ENCODE measurements around the gene GGA1. TPM values are rescaled to one million over a fixed set of nuclear protein-coding genes. Genes with fewer than 3 reads are reported as not detected.
A peak's percentile ranks its signal among the peaks of the same experiment; 100 is the strongest.
"Not testable (repeated sequence)": the region's sequence is repeated elsewhere in the genome, so short reads cannot be mapped to it uniquely, and the experiment has no call there.

The GGA1 gene
- total and polyA plus RNA-seq, 2 donors: 29.3 to 45.4 TPM

DNA sequence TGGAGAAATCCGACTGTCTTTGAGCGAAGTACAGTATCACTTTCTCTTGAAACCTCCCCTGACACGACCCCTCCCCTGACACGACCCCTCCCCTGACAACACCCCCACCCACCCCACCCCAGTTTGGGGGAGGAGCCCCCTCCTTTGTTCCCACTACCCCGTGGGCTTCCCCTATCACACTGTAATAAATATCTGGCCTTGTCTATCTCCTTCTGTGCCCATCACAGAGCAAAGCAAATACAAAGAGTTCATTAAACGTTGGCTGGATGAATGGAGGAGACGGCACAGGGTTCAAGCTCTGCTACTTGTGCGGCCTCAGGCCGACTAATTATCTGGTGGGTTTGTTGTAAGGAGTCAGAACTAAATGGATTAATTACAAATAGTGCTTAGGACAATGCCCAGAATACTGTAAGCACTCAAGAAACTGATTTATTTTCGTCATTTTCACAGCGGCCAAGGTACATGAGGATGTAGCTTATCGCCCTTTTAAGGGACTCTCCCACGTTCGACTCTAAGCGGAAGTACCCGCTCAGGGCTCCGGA lies 628 bp upstream of the GGA1 start:
- H3K27ac ChIP-seq (ENCODE audit: low read depth): peak overlapping the region; percentile 93
- H3K36me3 ChIP-seq (ENCODE audit: insufficient read depth): no peaks in the 10 kb centered on the region
- H3K4me1 ChIP-seq (ENCODE audit: insufficient read depth): no peaks in the 10 kb centered on the region
- DNase-seq (ENCODE audit: extremely low spot score): no peak
- WGBS: 2% methylated on average over 17 of the region's 17 CpGs
- peak overlapping the region; percentile 83 for H3K4me3 ChIP-seq (ENCODE audit: low read depth, low read length)

DNA sequence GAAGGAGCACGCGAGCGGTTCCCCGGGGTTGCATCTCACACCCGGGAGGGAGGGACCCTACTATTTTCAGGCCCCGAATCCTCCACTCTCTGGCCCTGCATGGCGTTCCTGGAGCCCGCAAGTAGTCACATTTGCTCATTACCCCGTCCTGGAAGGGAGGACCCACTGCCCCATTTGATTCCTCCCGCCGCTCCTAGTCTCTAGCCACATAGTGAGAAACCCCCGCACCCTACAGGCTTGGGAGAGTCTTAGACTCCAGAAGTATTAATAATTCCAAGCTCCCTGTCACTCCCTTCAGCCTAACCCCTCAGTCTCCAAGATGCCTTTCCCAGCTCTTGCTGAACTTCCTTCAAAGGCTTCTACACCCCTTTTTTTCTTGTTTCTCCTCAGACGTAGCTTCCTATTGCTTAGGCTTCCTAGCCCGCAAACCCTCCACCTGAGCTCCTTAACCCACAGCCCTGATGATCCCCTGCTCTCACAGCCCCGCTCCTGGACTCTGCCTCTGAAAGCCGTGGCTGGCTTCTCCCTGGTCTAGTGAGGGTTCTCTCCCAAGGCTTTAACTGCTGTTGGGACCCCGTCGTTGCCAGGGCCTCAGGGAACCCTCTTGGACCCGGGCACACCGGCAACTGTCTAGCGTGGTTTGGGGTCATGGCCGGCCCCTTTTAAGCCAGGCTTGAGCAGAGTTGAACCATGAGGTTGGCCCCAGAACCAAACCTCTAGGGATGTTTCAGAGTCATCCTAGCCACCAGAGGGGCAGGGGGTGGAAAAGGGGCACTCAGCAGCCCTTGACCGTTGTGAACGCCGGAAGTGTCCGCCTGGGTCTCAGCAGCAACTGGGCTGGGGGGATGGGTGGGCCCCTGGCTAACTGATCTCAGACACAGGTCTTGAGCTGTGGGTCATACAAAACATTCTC lies 862 bp downstream of the GGA1 start:
- H3K36me3 ChIP-seq (ENCODE audit: insufficient read depth): no peaks in the 10 kb centered on the region
- peak overlapping the region; percentile 93 for H3K27ac ChIP-seq (ENCODE audit: low read depth)
- no peaks in the 10 kb centered on the region for H3K4me1 ChIP-seq (ENCODE audit: insufficient read depth)
- WGBS: 11% methylated on average over 26 of the region's 26 CpGs
- DNase-seq (ENCODE audit: extremely low spot score): no peak
- H3K4me3 ChIP-seq (ENCODE audit: low read depth, low read length): peak overlapping the region; percentile 83

DNA sequence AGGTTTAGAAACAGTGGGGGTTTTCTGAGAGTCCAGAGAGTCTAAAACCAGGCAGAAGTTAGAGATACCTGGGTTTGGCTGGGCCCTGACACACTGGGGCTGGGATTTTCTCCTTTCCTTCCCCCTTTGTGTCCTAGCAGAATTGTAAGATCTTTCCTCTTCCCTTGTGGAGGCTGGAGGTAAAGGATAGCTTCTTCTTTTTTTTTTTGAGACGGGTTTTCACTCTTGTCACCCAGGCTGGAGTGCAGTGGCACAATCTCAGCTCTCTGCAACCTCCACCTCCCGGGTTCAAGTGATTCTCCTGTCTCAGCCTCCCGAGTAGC lies 1.5 kb downstream of the GGA1 start:
- H3K27ac ChIP-seq (ENCODE audit: low read depth); H3K36me3 ChIP-seq (ENCODE audit: insufficient read depth); H3K4me1 ChIP-seq (ENCODE audit: insufficient read depth); DNase-seq (ENCODE audit: extremely low spot score); H3K4me3 ChIP-seq (ENCODE audit: low read depth, low read length): not testable (repeated sequence)
- WGBS: 82% methylated on average over 3 of the region's 3 CpGs

DNA sequence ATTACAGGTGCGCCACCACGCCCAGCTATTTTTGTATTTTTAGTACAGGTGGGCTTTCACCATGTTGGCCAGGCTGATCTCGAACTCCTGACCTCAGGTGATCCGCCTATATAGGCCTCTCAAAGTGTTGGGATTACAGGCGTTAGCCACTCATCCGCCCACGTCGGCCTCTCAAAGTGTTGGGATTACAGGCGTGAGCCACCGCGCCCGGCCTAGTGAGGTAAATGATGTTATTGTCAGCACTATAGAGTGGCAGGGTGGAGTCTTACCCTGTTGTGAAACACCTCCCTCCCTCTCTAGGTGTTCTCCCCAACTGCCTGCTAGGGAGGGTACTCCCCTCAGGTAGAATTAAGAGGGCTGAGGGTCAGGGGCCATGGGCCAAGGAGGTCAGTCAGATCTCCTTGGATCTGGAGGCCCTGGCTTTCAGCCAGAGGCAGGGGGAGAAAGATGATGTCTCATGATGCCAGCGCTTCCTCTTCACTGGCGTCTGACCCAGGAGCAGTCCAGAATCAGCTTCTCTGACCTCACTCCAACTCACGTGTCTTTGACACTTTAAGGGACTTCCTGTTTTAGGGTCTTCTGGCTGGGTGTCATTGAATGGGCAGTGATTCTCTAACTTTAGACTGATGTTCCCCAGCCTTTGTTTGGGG lies 2.0 kb downstream of the GGA1 start:
- Histone ChIP-seq H3K4me1 (ENCODE audit: insufficient read depth) (no peaks in the 10 kb centered on the region), H3K27ac (ENCODE audit: low read depth) (no peak overlapping the region), H3K4me3 (ENCODE audit: low read depth, low read length) (no peak overlapping the region), H3K36me3 (ENCODE audit: insufficient read depth) (no peaks in the 10 kb centered on the region)
- 84% methylated on average over 15 of the region's 15 CpGs for WGBS
- no peak for DNase-seq (ENCODE audit: extremely low spot score)

DNA sequence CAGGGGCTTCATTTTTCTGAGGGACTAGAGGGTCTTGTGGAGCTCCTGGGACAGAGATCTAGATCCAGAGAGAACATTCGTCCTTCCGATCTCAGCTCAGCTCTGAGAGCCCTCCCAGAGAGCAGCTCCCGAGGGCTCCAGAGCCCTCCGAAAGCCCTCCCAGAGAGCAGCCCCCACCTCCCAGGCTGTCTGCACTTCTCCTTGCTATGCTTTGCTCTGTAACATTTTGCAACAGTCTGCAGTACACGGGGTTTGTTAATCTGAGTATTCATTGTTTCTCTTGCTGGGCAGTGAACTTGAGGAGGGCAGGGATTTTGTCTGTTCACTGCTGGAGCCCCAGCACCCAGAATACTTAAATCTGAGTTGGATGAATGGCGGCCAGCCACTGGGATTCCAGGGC lies 2.6 kb downstream of the GGA1 start:
- no peak overlapping the region for H3K27ac ChIP-seq (ENCODE audit: low read depth)
- H3K4me1 ChIP-seq (ENCODE audit: insufficient read depth): no peaks in the 10 kb centered on the region
- H3K4me3 ChIP-seq (ENCODE audit: low read depth, low read length): no peak overlapping the region
- no peaks in the 10 kb centered on the region for H3K36me3 ChIP-seq (ENCODE audit: insufficient read depth)
- DNase-seq (ENCODE audit: extremely low spot score): no peak
- WGBS: 76% methylated on average over 6 of the region's 6 CpGs

DNA sequence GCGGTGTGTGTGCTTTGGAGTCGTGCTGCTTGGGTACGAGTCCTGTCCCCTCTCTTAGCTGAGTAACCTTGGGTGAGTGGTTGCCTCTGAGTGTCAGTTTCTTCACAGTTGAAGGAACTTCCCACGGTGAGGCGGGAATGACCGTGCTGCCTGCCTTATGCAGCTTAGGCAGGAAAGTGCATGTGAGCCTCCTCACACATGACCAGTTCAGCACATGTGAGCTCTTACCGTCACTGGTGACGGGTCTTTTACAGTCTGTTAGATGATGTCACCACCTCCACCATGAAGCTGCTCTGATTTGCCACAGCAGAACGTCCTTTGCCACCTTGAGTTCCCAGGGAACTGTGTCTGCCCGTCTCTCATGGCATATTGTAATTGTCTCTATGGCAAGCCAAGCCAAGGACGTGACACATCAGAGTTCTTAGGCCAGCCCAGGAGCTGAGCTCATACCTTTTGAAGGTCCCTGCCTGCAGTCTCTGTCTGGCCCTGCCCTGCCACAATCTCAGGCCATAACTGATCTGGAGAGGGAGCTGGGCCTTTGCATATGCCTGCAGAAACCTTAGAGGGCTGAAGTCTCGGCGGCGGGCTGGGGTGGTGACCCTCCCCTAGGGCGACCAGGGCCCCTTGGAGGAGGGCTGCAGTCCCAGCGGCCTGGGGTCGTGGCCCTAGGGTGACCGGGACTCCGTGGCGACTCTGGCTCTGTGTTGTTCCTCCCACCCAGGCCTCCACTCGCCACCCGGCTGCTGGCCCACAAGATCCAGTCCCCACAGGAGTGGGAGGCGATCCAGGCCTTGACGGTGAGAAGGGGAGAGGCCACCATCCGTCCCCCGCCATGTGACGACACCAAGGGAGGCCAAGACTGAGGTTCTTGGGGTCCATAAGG lies 7.8 kb downstream of the GGA1 start:
- Histone ChIP-seq H3K36me3 (ENCODE audit: insufficient read depth) (no peaks in the 10 kb centered on the region), H3K4me1 (ENCODE audit: insufficient read depth) (no peaks in the 10 kb centered on the region), H3K4me3 (ENCODE audit: low read depth, low read length) (no peak overlapping the region), H3K27ac (ENCODE audit: low read depth) (no peak overlapping the region)
- no peak for DNase-seq (ENCODE audit: extremely low spot score)
- WGBS: 91% methylated on average over 27 of the region's 27 CpGs

DNA sequence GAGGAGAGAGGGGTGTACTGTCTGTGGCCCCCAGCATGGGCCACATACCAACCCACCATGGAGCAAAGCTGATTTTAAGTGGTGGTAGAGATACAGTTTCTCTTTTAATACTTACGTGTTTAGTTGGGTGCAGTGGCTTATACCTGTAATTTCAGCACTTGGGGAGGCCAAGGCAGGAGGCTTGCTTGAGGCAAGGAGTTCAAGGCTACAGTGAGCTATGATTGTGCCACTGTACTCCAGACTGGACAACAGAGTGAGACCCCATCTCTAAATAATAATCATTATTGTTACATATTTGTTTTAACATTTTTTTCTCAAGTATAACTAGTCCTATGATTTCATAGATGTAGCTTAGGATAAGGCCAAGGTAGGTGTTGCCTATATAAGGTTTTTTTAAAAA lies 8.8 kb downstream of the GGA1 start:
- H3K4me1 ChIP-seq (ENCODE audit: insufficient read depth): no peaks in the 10 kb centered on the region
- 94% methylated on average over 1 of the region's 1 CpG for WGBS
- H3K27ac ChIP-seq (ENCODE audit: low read depth): no peak overlapping the region
- H3K4me3 ChIP-seq (ENCODE audit: low read depth, low read length): no peak overlapping the region
- DNase-seq (ENCODE audit: extremely low spot score): no peak
- no peaks in the 10 kb centered on the region for H3K36me3 ChIP-seq (ENCODE audit: insufficient read depth)

DNA sequence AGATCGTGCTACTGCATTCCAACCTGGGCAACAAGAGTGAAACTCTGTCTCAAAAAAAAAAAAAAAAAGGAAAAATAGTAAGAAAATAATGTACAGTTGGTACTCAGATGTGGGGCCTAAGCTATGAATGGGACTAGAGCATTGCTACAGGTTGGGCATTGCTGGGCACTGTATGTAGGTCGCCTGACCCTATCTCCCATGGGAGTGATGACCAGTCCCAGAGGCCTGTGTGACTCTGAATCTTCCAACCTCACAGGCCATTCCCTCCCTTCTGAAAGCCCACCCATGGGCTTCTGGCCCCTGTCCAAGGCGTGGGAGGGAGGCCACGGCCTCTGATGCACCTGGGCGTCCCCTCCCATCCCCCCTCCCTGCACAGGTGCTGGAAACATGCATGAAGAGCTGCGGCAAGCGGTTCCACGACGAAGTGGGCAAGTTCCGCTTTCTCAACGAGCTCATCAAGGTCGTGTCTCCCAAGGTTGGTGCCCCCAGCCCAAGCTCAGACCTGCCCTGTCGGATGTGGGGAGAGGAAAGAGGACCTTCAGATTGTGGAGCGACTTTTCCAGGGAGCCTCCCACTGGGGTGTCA lies 9.5 kb downstream of the GGA1 start:
- Histone ChIP-seq H3K4me3 (ENCODE audit: low read depth, low read length) (no peak overlapping the region), H3K27ac (ENCODE audit: low read depth) (no peak overlapping the region), H3K4me1 (ENCODE audit: insufficient read depth) (no peaks in the 10 kb centered on the region), H3K36me3 (ENCODE audit: insufficient read depth) (no peaks in the 10 kb centered on the region)
- WGBS: 91% methylated on average over 14 of the region's 14 CpGs
- DNase-seq (ENCODE audit: extremely low spot score): no peak

DNA sequence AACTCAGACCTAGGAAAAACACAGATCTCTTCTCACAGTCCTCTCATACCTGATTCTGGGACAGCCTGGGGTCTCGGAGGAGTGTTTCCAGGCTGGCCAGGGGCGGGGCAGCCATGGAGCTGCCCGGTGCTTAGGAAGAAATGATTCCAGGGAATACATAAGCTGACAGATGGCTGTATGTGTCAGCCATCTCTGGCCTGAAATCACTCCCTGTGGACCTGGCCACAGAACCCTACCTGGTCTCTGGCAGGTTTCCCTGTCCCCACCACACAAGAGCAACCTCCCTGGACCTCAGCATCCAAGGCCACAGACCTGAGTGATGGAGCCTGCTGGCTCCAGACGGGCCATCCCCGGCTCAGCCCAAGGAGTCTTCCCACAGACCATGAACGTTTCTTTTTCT lies 10.0 kb downstream of the GGA1 start:
- 86% methylated on average over 6 of the region's 6 CpGs for WGBS
- H3K36me3 ChIP-seq (ENCODE audit: insufficient read depth): no peaks in the 10 kb centered on the region
- H3K4me3 ChIP-seq (ENCODE audit: low read depth, low read length): no peak overlapping the region
- no peak overlapping the region for H3K27ac ChIP-seq (ENCODE audit: low read depth)
- no peak for DNase-seq (ENCODE audit: extremely low spot score)
- H3K4me1 ChIP-seq (ENCODE audit: insufficient read depth): no peaks in the 10 kb centered on the region

DNA sequence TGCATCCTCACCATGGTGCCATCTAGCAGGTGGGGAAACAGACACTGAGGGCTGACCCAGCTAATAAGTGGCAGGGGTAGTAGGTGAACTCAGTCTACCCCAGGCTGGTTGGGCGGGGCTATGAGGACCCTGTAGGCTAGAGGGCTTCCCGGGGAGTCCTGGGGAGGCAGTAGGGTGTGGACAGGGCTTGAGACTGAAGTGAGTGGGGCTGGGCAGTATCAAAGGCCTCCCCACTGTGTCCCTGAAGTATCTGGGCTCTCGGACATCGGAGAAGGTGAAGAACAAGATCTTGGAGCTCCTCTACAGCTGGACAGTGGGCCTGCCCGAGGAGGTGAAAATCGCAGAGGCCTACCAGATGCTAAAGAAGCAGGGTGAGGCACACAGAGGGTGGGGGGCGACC lies 11.4 kb downstream of the GGA1 start:
- DNase-seq (ENCODE audit: extremely low spot score): no peak
- Histone ChIP-seq H3K27ac (ENCODE audit: low read depth) (no peak overlapping the region), H3K4me3 (ENCODE audit: low read depth, low read length) (no peak overlapping the region), H3K4me1 (ENCODE audit: insufficient read depth) (no peaks in the 10 kb centered on the region), H3K36me3 (ENCODE audit: insufficient read depth) (no peaks in the 10 kb centered on the region)
- 84% methylated on average over 7 of the region's 7 CpGs for WGBS

DNA sequence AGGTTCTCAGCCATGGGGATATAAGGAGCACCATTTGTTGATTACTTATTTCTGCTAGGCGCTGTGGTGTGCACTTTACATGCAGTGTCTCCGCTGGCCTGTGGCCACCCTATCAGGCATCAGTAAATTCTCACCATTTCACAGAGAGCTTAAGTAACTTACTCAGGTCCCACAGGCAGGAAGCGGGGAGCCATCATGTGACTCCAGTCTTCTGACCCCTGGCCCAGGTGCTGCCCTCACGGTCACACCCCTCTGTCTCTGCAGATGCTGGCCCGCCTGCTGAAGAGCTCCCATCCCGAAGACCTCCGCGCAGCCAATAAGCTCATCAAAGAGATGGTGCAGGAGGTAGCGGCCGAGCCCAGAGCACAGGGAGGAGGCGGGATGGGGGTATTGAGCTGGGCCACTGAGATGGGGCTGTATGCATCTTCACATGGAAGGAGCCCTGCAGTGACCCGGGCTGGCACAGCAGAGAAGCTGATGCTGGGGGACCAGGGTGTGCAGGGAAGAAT lies 12.8 kb downstream of the GGA1 start:
- WGBS: 90% methylated on average over 12 of the region's 12 CpGs
- no peaks in the 10 kb centered on the region for H3K36me3 ChIP-seq (ENCODE audit: insufficient read depth)
- DNase-seq (ENCODE audit: extremely low spot score): no peak

DNA sequence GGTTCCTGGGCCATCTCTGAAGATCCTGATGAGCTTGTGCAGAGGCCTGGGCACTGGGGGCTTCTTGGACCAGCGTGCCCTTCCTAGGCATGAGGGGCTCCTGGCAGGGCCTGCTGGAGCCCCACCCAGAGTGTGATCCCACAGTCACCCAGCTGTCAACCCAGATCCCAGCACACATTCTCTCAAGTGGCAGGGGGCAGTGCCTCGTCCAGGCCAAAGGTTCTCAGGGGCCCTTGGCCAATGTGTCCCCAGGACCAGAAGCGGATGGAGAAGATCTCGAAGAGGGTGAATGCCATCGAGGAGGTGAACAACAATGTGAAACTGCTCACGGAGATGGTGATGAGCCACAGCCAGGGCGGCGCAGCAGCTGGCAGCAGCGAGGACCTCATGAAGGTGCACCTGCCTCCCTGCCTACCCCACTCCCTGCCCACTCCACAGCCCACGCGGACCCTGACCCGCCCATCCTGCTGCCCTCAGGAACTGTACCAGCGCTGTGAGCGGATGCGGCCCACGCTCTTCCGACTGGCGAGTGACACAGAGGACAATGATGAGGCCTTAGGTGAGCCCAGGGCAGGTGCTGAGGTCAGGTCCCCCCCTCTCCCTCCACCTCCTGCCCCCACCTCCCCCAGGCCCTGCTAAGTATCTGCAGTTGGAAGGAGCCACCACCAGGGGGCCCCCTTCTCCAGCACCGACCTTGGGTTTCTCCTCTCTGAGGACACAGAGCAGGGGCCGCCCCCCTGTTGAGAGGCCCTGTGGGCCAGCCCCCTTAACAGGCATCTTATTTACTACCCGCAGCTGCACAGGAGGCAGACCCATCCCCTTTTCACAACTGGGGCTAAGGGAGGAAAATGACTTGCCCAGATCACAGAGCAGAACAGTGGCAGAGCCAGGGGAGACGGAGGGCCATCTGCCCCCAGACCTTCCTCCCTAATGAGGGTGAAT lies 14.7 kb downstream of the GGA1 start:
- H3K27ac ChIP-seq (ENCODE audit: low read depth): no peak overlapping the region
- H3K4me1 ChIP-seq (ENCODE audit: insufficient read depth): no peaks in the 10 kb centered on the region
- WGBS: 68% methylated on average over 22 of the region's 22 CpGs
- no peak overlapping the region for H3K4me3 ChIP-seq (ENCODE audit: low read depth, low read length)
- no peak for DNase-seq (ENCODE audit: extremely low spot score)
- H3K36me3 ChIP-seq (ENCODE audit: insufficient read depth): no peaks in the 10 kb centered on the region

More for the DNA sequence above, 12.8 kb downstream of the GGA1 start:
- Histone ChIP-seq H3K27ac (ENCODE audit: low read depth) (no peak overlapping the region), H3K4me3 (ENCODE audit: low read depth, low read length) (no peak overlapping the region), H3K4me1 (ENCODE audit: insufficient read depth) (no peaks in the 10 kb centered on the region)
